ENCODE measurements around the gene RAB3B. TPM values are rescaled to one million over a fixed set of nuclear protein-coding genes. Genes with fewer than 3 reads are reported as not detected.

RAB3B gene
- polyA plus RNA-seq, 3 donors: under 0.01 TPM; not detected in 2

DNA sequence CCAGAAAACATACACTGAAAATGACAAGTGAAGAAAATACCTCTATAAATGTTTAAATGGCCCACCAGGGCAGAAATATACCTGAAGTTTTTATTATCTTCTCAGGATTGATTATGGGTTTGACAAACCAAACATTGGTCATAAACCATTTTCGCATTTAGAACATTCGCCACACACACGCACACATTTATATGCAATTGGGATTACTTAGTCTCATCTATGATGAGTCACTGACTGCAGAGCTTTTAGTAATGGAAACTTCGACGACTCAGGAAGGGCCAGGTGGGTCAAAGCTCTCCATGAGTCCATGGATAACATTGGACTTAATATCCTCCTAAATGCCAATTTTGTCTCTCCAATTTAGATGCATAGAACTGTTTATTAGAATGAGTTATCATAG is 128.8 kb downstream of the RAB3B start:
- WGBS (ENCODE audit: insufficient coverage): no CpG with 5 or more reads among the region's 5 CpGs
- H2AFZ ChIP-seq (ENCODE audit: insufficient read depth, low read depth, low read length, poor library complexity, severe bottlenecking): no peak overlapping the region
- no peak for DNase-seq
- H3K36me3 ChIP-seq (replicated peaks in 1 of 2; ENCODE audit: control insufficient read depth in 1 of 2, insufficient read depth in 2 of 2, low read length in 2 of 2): peaks cover 2 to 18% of the 10 kb centered on the region in 2 donors
- no peak overlapping the region for H3K9ac ChIP-seq (ENCODE audit: insufficient read depth, low read length, poor library complexity, severe bottlenecking)
- H3K27ac ChIP-seq (ENCODE audit: low read depth in 1 of 2, low read length in 2 of 2): no peak overlapping the region
- H3K4me1 ChIP-seq (ENCODE audit: control insufficient read depth in 1 of 2, insufficient read depth in 2 of 2, low read length in 2 of 2): peaks cover 9 to 14% of the 10 kb centered on the region in 2 donors
- Mint-ChIP-seq H3K9me3 (peaks cover 0 to 4% (median 0%) of the 10 kb centered on the region in 7 donors), H3K27me3 (ENCODE audit: low read depth in 3 of 3) (peaks cover 0 to 2% (median 0%) of the 10 kb centered on the region in 3 donors), H3K36me3 (peaks cover 6 to 26% of the 10 kb centered on the region in 2 donors), H3K4me3 (no peak overlapping the region), H3K27ac (peak overlapping the region in 2 of 7 donors; percentile 35 to 50), H3K4me1 (peaks cover 11% of the 10 kb centered on the region)
- TF ChIP-seq, protein P1, sequence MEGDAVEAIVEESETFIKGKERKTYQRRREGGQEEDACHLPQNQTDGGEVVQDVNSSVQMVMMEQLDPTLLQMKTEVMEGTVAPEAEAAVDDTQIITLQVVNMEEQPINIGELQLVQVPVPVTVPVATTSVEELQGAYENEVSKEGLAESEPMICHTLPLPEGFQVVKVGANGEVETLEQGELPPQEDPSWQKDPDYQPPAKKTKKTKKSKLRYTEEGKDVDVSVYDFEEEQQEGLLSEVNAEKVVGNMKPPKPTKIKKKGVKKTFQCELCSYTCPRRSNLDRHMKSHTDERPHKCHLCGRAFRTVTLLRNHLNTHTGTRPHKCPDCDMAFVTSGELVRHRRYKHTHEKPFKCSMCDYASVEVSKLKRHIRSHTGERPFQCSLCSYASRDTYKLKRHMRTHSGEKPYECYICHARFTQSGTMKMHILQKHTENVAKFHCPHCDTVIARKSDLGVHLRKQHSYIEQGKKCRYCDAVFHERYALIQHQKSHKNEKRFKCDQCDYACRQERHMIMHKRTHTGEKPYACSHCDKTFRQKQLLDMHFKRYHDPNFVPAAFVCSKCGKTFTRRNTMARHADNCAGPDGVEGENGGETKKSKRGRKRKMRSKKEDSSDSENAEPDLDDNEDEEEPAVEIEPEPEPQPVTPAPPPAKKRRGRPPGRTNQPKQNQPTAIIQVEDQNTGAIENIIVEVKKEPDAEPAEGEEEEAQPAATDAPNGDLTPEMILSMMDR (IDR thresholded peaks at IDR 0.05): no peak
- H3K4me3 ChIP-seq (replicated peaks in 1 of 3; ENCODE audit: low read depth in 2 of 3, low read length in 3 of 3): no peak overlapping the region
- peaks cover 89% of the 10 kb centered on the region for H4K20me1 ChIP-seq (ENCODE audit: insufficient read depth, low read length)
- H3K4me2 ChIP-seq (replicated peaks; ENCODE audit: extremely low read depth, low read length, poor library complexity, severe bottlenecking): no peak overlapping the region
- H3K27me3 ChIP-seq (ENCODE audit: control insufficient read depth in 2 of 2, insufficient read depth in 2 of 2, low read length in 2 of 2): no peaks in the 10 kb centered on the region
- no peaks in the 10 kb centered on the region for H3K9me3 ChIP-seq (replicated peaks in 1 of 2; ENCODE audit: control insufficient read depth in 1 of 2, insufficient read depth in 1 of 2, low read length in 2 of 2)
- intact Hi-C loops (cut with micrococcal nuclease): no loop called here
- peaks cover 87% of the 10 kb centered on the region for H3K79me2 ChIP-seq (ENCODE audit: insufficient read depth, low read length)

DNA sequence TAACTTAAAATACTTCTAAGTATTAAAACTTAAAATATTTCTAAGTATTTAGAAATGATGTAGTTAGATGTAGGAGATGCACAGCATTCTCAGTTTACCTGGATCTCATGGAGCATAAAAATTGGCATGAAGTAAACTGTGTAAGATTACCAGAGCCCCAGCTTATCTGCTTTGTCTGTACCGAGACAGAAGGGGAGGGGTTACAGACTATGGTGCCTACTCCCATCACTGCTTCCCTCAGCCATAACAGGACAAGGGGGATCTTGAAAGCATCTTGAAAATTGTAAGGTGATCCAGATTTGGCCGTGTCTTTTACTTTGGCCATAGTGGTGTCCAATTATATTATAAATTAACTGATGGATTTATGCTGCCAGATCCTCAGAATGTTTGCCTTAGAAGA is 130.8 kb downstream of the RAB3B start:
- no peak overlapping the region for H3K27ac Mint-ChIP-seq
- WGBS (ENCODE audit: insufficient coverage): no CpG with 5 or more reads among the region's 2 CpGs
- Histone ChIP-seq H4K20me1 (ENCODE audit: insufficient read depth, low read length) (peaks cover 91% of the 10 kb centered on the region), H3K4me1 (ENCODE audit: control insufficient read depth in 1 of 2, insufficient read depth in 2 of 2, low read length in 2 of 2) (peaks cover 9 to 14% of the 10 kb centered on the region in 2 donors), H3K27ac (ENCODE audit: low read depth in 1 of 2, low read length in 2 of 2) (no peak overlapping the region), H3K79me2 (ENCODE audit: insufficient read depth, low read length) (peaks cover 78% of the 10 kb centered on the region), H2AFZ (ENCODE audit: insufficient read depth, low read depth, low read length, poor library complexity, severe bottlenecking) (no peak overlapping the region), H3K9ac (ENCODE audit: insufficient read depth, low read length, poor library complexity, severe bottlenecking) (no peak overlapping the region), H3K9me3 (replicated peaks in 1 of 2; ENCODE audit: control insufficient read depth in 1 of 2, insufficient read depth in 1 of 2, low read length in 2 of 2) (no peaks in the 10 kb centered on the region), H3K4me3 (replicated peaks in 1 of 3; ENCODE audit: low read depth in 2 of 3, low read length in 3 of 3) (no peak overlapping the region), H3K4me2 (replicated peaks; ENCODE audit: extremely low read depth, low read length, poor library complexity, severe bottlenecking) (no peak overlapping the region), H3K36me3 (replicated peaks in 1 of 2; ENCODE audit: control insufficient read depth in 1 of 2, insufficient read depth in 2 of 2, low read length in 2 of 2) (peaks cover 10 to 35% of the 10 kb centered on the region in 2 donors), H3K27me3 (ENCODE audit: control insufficient read depth in 2 of 2, insufficient read depth in 2 of 2, low read length in 2 of 2) (no peaks in the 10 kb centered on the region)
- H3K36me3 Mint-ChIP-seq: peaks cover 15 to 39% of the 10 kb centered on the region in 2 donors
- no peak overlapping the region for H3K4me3 Mint-ChIP-seq
- intact Hi-C loops (cut with micrococcal nuclease): no loop called here
- H3K9me3 Mint-ChIP-seq: peaks cover 0 to 4% (median 0%) of the 10 kb centered on the region in 7 donors
- TF ChIP-seq, protein P1 (IDR thresholded peaks at IDR 0.05): no peak
- no peak for DNase-seq
- H3K27me3 Mint-ChIP-seq (ENCODE audit: low read depth in 3 of 3): peaks cover 0 to 2% (median 0%) of the 10 kb centered on the region in 3 donors
- peaks cover 11% of the 10 kb centered on the region for H3K4me1 Mint-ChIP-seq

Data from CD14-positive monocyte (primary cell).